ENCODE results near the gene SETD3. TPM values are rescaled to one million over a fixed set of nuclear protein-coding genes. Genes with fewer than 3 reads are reported as not detected.

SETD3 gene
- total and polyA plus RNA-seq, 2 experiments from 2014 or later = 40.7 to 68.0 TPM

DNA sequence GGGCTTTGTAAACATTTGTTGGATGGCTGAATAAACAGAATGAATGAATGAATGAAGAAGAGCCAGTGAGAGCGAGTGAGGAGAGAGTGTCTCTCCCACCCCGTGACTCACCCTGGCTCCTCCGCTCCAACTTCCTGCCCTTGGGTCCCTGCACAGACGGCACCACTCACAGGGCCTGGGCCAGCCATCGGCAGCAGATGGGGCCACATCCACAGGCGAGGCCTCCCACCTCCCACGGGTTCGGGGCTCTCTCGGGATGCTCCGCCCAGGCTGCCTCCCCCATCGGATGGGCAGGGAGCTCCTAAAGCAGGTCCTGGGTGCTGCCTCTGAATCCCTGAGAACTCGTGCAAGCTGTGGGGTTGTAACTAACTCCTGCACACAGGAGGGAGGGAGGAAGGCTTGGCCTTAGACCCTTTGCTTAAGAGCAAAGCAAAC, 41.8 kb upstream of the SETD3 start:
- Histone ChIP-seq H3K4me1 (ENCODE audit: insufficient read depth) (peaks cover 33% of the 10 kb centered on the region), H3K27me3 (ENCODE audit: insufficient read depth) (no peaks in the 10 kb centered on the region), H3K79me2 (replicated peaks; ENCODE audit: insufficient read depth) (no peaks in the 10 kb centered on the region), H3K4me2 (peak overlapping the region; percentile 64), H3K4me3 (no peak overlapping the region), H3K27ac (ENCODE audit: low read depth) (peak overlapping the region; percentile 59), H3F3A (replicated peaks; ENCODE audit: low read depth) (0 out of 2 replicates have a peak, but pooled peaks cover 8% of the 10 kb centered on the region), H3K9me2 (ENCODE audit: insufficient read depth) (no peaks in the 10 kb centered on the region), H4K20me1 (replicated peaks; ENCODE audit: insufficient read depth) (no peaks in the 10 kb centered on the region; the same call in 1 of the 2 replicates), H2AFZ (no peak overlapping the region), H3K36me3 (ENCODE audit: insufficient read depth) (no peaks in the 10 kb centered on the region)
- Mint-ChIP-seq H3K9me3 (no peaks in the 10 kb centered on the region), H3K27me3 (ENCODE audit: insufficient read depth, low read depth, poor library complexity) (peaks cover 13% of the 10 kb centered on the region), H3K4me3 (no peak overlapping the region), H3K4me1 (peaks cover 42% of the 10 kb centered on the region), H3K36me3 (ENCODE audit: low read depth) (no peaks in the 10 kb centered on the region; the same call in 2 of the 3 replicates), H3K27ac (no peak overlapping the region; the same call in 1 of the 2 replicates)
- TF ChIP-seq CTCF (conservative IDR thresholded peaks at IDR 0.05; ENCODE audit: low read depth in 2 of 2) (0 out of 4 replicates have a peak, but pooled peaks of 1 of the 2 experiments have one; percentile 9), NANOG (IDR thresholded peaks at IDR 0.05; ENCODE audit: borderline replicate concordance) (no peak), ETS1 (IDR thresholded peaks at IDR 0.05) (no peak)
- ATAC-seq = peak; percentile 11
- DNase-seq (ENCODE audit: low spot score) = no peak

DNA sequence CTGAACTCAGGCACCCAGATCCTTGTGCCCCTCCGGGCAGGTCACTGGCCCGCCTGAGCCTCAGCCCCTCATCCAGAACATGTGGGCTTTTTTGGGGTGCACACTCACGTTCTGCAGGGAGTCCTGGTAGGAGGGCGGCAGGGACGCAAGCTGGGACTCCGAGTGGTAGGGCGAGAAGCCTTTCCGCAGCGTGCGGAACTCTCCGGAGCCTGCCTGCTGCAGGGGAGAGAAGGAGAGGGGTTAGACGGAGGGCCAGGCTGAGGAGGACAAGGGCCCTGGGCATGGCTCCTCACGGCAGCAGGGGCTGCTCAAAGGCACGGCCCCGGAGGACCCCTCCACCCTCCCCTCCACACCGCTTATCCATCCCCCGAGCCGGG, 41.4 kb upstream of the SETD3 start:
- peaks cover 38% of the 10 kb centered on the region for H3K4me1 Mint-ChIP-seq
- H3K27me3 Mint-ChIP-seq (ENCODE audit: insufficient read depth, low read depth, poor library complexity) = peaks cover 13% of the 10 kb centered on the region
- Histone ChIP-seq H3K9me2 (ENCODE audit: insufficient read depth) (no peaks in the 10 kb centered on the region), H3K4me1 (ENCODE audit: insufficient read depth) (peaks cover 33% of the 10 kb centered on the region), H3K36me3 (ENCODE audit: insufficient read depth) (no peaks in the 10 kb centered on the region), H3F3A (replicated peaks; ENCODE audit: low read depth) (0 out of 2 replicates have a peak, but pooled peaks cover 8% of the 10 kb centered on the region), H3K4me2 (no peak overlapping the region), H3K4me3 (no peak overlapping the region), H3K27me3 (ENCODE audit: insufficient read depth) (no peaks in the 10 kb centered on the region), H3K27ac (ENCODE audit: low read depth) (no peak overlapping the region), H3K79me2 (replicated peaks; ENCODE audit: insufficient read depth) (no peaks in the 10 kb centered on the region), H2AFZ (no peak overlapping the region), H4K20me1 (replicated peaks; ENCODE audit: insufficient read depth) (no peaks in the 10 kb centered on the region; the same call in 1 of the 2 replicates)
- H3K36me3 Mint-ChIP-seq (ENCODE audit: low read depth) = no peaks in the 10 kb centered on the region; the same call in 2 of the 3 replicates
- H3K27ac Mint-ChIP-seq = no peak overlapping the region
- H3K9me3 Mint-ChIP-seq = no peaks in the 10 kb centered on the region
- DNase-seq (ENCODE audit: low spot score) (no peak), ATAC-seq (no peak)
- H3K4me3 Mint-ChIP-seq = no peak overlapping the region
- no peak for TF ChIP-seq CREB1 (CRISPR knock-in tag; IDR thresholded peaks at IDR 0.05; ENCODE audit: low read depth)
- no peak for TF ChIP-seq STAT1 (IDR thresholded peaks at IDR 0.05; ENCODE audit: unreplicated experiment)
- no peak for TF ChIP-seq ETS1 (IDR thresholded peaks at IDR 0.05)
- TF ChIP-seq ZNF114 (CRISPR knock-in tag; IDR thresholded peaks at IDR 0.05) = no peak
- no peak for TF ChIP-seq EZH2phosphoT487 (IDR thresholded peaks at IDR 0.05; ENCODE audit: unreplicated experiment)
- TF ChIP-seq ZNF331 (CRISPR knock-in tag; IDR thresholded peaks at IDR 0.05; ENCODE audit: low read depth) = no peak
- no peak for TF ChIP-seq EZH2 (IDR thresholded peaks at IDR 0.05; ENCODE audit: low read depth, unreplicated experiment)
- TF ChIP-seq, protein P1, sequence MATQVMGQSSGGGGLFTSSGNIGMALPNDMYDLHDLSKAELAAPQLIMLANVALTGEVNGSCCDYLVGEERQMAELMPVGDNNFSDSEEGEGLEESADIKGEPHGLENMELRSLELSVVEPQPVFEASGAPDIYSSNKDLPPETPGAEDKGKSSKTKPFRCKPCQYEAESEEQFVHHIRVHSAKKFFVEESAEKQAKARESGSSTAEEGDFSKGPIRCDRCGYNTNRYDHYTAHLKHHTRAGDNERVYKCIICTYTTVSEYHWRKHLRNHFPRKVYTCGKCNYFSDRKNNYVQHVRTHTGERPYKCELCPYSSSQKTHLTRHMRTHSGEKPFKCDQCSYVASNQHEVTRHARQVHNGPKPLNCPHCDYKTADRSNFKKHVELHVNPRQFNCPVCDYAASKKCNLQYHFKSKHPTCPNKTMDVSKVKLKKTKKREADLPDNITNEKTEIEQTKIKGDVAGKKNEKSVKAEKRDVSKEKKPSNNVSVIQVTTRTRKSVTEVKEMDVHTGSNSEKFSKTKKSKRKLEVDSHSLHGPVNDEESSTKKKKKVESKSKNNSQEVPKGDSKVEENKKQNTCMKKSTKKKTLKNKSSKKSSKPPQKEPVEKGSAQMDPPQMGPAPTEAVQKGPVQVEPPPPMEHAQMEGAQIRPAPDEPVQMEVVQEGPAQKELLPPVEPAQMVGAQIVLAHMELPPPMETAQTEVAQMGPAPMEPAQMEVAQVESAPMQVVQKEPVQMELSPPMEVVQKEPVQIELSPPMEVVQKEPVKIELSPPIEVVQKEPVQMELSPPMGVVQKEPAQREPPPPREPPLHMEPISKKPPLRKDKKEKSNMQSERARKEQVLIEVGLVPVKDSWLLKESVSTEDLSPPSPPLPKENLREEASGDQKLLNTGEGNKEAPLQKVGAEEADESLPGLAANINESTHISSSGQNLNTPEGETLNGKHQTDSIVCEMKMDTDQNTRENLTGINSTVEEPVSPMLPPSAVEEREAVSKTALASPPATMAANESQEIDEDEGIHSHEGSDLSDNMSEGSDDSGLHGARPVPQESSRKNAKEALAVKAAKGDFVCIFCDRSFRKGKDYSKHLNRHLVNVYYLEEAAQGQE (IDR thresholded peaks at IDR 0.05; ENCODE audit: unreplicated experiment) = no peak
- TF ChIP-seq NANOG (IDR thresholded peaks at IDR 0.05; ENCODE audit: borderline replicate concordance) = no peak
- TF ChIP-seq JUNB (IDR thresholded peaks at IDR 0.05; ENCODE audit: unreplicated experiment) = no peak
- no peak for TF ChIP-seq POLR2AphosphoS5 (IDR thresholded peaks at IDR 0.05; ENCODE audit: low read depth)
